Ramos (cell line): ENCODE measurements around the gene KIFBP.
"Not testable (repeated sequence)": the region's sequence is repeated elsewhere in the genome, so short reads cannot be mapped to it uniquely, and the experiment has no call there.

Experiments used
- in situ Hi-C: fragments of 300-500 bp; cut with MboI; formaldehyde crosslinking; loops from one replicate; pipeline ENCODE4 v1.14.3; 2022; ENCODE audit warnings: low sequenced_read_pairs; ENCODE audit not compliant: unreplicated experiment

KIFBP gene, protein sequence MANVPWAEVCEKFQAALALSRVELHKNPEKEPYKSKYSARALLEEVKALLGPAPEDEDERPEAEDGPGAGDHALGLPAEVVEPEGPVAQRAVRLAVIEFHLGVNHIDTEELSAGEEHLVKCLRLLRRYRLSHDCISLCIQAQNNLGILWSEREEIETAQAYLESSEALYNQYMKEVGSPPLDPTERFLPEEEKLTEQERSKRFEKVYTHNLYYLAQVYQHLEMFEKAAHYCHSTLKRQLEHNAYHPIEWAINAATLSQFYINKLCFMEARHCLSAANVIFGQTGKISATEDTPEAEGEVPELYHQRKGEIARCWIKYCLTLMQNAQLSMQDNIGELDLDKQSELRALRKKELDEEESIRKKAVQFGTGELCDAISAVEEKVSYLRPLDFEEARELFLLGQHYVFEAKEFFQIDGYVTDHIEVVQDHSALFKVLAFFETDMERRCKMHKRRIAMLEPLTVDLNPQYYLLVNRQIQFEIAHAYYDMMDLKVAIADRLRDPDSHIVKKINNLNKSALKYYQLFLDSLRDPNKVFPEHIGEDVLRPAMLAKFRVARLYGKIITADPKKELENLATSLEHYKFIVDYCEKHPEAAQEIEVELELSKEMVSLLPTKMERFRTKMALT

DNA sequence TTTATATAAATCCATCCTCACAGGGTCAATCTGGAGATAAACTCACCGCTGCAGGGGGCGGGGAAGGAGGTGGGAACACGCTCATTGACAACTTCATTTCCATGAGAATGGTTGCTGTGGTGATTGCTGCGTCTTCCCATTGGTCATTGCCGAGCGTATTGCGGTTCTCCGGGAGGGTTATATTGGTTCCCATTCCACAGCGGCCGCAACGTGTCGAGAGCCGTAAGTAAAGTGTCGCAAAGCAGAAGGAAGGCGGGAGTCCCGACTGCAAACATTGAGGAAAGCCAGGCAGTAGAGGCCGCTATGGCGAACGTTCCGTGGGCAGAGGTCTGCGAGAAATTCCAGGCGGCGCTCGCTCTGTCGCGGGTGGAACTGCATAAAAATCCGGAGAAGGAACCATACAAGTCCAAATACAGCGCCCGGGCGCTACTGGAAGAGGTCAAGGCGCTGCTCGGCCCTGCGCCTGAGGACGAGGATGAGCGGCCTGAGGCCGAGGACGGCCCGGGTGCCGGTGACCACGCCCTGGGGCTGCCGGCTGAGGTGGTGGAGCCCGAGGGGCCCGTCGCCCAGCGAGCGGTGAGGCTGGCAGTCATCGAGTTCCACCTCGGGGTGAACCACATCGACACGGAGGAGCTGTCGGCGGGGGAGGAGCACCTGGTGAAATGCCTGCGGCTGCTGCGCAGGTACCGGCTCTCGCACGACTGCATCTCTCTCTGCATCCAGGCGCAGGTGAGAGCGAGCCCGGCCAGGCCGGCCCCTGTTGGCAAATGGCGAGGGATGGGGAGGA lies at the start of gene KIFBP:
TSS of gene KIFBP (plus strand) at position 274 of the 787 bp plus-strand sequence. CDS start at position 304, 30 bp downstream.
- in situ Hi-C loops, result no loop called here

DNA sequence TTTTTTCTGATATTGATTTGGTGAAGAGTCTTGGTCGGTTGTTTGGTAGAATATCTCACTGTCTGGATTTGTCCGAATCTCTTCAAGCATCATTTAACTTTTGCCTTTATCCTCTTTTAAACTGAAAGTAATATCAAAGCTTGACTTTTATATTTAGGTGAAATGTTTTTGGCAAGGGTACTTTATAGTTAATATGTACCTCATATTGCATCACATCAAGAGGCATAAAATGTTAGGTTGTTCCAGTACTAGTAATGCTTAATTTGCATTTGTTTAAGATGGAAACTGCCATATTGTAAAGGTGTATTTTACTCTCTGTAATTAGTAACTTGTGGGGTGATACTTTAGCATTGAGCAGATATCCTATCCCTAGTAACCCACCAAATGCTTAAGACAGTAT lies 49.7 kb upstream of the KIFBP start:
- in situ Hi-C loops, result no loop called here

DNA sequence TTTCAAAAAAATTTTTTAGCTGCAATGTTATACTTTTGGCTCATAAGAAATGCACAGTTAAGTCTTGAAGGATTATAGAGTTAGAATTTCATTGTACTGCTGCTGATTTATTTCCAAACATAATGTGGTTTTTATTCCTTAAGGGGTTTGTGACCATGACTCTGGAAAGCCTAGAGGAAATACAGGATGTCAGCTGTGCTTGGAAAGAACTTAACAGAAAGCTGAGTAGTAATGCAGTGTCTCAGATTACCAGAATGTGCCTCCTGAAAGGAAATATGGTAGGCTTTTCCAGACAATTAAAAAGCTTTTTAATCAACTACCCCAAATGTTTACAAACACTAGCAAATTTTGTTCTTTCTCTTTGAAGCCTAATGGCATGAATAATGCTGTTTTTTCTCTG lies 47.7 kb upstream of the KIFBP start:
- in situ Hi-C loops, result not testable (repeated sequence)

DNA sequence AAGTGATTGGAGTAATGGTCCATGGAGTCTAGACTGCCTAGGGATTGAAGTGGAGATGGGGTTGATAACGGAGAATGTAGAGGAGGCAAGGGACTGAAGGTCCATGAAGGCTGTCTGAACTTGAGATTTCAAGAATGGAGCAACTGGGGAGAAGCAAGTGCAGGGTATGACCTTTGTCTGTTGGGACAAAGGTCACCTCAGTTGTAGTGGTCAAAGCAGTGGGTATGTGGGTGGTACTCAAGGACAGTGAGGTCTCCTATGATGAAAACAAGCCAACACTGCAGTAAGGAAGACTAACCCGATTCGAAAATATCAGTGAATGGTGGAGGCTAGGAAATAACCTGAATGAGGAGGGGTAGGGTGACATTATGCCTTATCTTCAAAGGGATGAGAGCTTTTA lies 38.0 kb upstream of the KIFBP start:
- in situ Hi-C loops, result no loop called here

DNA sequence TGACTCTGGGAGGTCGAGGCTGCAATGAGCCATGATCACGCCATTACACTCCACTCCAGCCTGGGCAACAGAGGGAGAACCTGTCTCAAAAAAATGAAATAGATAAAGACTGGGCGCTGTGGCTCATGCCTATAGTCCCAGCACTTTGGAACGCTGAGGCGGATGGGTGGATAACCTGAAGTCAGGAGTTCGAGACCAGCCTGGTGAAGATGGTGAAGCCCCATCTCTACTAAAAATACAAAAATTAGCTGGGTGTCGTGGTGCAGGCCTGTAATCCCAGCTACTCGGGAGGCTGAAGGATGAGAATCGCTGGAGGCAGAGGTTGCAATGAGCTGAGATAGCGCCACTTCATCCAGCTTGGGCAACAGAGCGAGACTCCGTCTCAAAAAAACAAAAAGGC lies 33.7 kb upstream of the KIFBP start:
- in situ Hi-C loops, result no loop called here

DNA sequence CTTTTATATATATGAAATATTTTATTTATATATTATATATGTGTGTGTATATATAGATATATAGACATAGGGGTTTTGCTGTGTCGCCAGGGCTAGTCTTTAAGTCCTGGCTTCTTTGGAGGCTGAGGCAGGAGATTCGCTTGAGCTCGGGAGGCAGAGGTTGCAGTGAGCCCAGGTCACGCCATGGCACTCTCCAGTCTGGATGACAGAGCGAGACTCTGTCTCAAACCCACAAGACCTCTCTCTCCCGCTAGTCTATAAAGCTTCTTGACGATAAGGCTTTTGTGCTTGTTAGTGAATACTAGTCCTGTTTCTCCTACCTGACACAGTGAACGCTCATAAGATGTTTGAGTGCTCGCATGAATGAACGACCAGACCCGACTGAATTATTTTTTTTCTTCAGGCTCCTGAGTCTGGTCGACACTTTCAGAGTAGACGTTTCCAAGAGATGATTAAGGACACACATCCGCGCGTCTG lies 33.2 kb upstream of the KIFBP start:
- in situ Hi-C loops, result no loop called here

DNA sequence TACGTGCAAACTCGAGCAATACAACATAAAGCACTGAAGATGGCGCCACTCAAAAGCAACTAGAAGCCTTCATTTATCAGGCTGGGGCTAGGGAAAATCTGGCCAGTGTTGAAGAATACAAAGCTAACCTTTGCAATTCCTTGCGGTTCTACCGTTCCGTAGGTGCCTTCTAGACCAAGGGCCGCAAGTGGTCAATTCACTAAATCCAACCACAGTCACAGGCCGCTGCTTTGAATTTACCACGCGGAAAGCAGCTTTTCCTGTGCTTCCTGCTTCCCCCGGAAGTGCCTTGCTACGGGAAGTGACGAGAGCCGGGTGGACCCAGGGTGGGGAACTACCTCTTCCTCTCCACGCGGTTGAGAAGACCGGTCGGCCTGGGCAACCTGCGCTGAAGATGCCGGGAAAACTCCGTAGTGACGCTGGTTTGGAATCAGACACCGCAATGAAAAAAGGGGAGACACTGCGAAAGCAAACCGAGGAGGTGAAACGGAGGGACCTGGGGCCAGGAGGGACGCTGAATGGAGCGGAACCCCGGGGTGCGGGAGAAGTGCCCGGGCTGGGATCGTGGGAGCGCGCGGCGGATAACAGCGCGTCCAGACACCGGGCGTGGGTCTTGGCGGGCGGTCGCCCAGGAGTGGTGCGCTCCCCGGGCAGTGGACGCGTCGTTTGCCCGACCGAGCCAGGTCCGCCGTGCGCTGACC lies 32.6 kb upstream of the KIFBP start, which contains the start of gene DDX21:
TSS of gene DDX21 (plus strand) at position 339 of the 701 bp plus-strand sequence. CDS start at position 395, 56 bp downstream.
- in situ Hi-C loops, result no loop called here

DNA sequence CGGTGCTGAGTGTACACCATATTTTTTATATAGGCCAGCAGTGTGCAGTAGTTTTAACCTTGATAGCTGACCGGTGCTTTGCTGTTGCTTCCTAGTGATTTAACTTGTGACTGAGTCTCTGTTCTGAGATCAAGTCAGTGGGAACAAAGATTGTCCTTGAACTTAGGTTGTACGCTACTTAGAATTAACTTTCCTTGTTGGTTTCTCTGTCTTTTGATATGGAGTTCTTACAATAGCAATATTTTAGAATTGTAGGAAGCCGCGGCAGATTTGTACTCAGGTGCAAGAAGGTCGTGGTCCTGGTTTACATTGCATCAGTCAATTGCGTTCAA lies 31.4 kb upstream of the KIFBP start:
- in situ Hi-C loops, result no loop called here

DNA sequence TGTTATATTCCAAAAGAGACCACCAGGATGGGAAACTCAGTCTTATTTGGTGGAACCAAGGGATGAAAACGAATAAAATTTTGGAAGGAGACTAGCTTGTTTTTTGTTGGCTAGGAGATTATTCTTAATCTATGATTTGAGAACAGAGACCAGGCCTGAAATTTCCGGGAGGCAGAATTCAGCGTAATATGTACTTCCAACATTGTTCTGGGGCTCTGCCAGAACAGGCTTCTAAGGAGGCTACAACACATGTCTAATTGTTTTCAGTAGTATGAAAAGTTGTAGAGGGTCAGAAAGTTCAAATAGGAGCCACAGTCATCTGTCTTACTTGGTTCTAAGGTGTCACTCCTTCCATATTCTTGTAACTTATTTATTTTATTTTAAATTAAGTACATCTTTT lies 30.9 kb upstream of the KIFBP start:
- in situ Hi-C loops, result no loop called here

DNA sequence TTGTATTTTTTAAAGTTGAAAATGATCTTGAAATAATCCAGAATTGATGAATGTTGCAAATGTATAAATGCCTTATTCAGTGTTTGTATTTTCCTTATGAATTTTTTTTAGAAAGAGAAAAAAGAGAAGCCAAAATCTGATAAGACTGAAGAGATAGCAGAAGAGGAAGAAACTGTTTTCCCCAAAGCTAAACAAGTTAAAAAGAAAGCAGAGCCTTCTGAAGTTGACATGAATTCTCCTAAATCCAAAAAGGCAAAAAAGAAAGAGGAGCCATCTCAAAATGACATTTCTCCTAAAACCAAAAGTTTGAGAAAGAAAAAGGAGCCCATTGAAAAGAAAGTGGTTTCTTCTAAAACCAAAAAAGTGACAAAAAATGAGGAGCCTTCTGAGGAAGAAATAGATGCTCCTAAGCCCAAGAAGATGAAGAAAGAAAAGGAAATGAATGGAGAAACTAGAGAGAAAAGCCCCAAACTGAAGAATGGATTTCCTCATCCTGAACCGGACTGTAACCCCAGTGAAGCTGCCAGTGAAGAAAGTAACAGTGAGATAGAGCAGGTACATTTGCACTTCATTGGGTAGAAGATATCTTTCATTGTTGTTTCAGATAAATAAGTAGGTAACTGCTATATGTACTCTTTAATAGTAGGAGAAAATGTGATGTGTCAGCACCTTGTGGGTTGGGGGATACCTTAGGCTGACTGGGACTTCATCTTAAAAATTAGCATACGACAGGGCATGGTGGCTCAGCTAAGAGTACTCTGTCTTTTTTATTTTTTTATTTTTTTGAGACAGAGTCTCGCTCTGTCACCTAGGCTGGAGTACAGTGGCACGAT lies 28.7 kb upstream of the KIFBP start:
- in situ Hi-C loops, result loop anchor here (10.0 kb wide), 1 partner anchor 195 kb away; no protein-coding TSS in a partner anchor

DNA sequence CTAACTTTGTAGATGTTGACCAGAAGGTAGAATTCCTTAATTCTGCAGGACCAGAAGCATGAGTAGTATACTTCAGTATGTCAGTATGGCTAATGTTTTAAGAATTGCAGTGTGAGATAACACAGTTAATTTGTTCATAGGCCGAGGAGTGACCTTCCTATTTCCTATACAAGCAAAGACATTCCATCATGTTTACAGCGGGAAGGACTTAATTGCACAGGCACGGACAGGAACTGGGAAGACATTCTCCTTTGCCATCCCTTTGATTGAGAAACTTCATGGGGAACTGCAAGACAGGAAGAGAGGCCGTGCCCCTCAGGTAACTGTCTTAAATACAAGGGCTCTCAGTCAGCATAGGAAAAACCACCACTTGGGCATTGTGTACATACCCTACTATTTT lies 25.5 kb upstream of the KIFBP start:
- in situ Hi-C loops, result loop anchor here (10.0 kb wide), 1 partner anchor 198 kb away; no protein-coding TSS in a partner anchor

DNA sequence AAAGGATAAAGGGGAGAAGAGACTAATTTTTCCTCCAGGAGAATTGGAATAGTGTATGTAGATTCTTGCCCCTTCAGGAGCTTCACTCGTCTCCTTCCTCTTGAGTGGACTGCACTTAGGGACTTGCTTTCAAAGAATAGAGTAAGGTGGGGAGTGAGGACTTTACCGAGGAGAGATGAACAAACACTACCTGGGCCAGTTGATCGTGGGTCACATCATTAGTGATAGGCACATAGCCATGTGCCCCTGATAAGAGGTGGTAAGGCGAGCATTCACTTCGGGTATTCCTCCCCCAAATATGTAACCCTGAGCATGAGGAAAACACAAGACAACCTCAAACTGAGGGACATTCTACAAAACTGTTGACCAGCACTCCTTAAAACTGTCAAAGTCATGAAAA lies 14.6 kb upstream of the KIFBP start:
- in situ Hi-C loops, result no loop called here

DNA sequence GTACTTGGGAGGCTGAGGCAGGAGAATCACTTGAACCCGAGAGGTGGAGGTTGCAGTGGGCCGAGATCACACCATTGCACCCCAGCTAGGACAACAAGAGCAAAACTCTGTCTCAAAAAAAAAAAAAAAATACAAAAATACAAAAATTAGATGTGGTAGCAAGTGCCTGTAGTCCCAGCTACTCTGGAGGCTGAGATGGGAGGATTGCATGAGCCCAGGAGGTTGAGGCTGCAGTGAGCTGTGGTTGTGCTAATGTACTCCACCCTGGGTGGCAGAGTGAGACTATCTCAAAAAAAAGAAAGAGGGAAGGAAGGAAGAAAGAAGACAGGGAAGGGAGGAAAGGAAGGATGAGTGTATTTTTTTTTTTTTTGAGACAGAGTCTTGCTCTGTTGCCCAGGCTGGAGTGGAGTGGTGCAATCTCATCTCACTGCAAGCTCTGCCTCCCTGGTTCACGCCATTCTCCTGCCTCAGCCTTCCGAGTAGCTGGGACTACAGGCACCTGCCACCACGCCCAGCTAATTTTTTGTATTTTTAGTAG lies 12.6 kb upstream of the KIFBP start:
- in situ Hi-C loops, result not testable (repeated sequence)

DNA sequence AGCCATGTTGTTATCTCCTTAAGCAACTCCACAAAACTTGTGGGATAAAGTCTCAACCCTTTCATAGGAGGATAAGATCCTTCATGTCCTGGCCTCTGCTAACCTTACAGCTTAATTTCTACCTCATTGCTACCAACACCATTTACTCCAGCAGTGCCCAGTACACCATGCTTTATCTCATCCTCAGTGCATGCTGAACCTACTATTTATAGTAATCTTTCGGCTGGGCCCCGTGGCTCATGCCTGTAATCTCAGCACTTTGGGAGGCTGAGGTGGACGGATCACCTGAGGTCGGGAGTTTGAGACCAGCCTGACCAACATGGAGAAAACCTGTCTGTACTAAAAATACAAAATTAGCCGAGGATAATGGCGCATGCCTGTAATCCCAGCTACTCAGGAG lies 8.9 kb upstream of the KIFBP start:
- in situ Hi-C loops, result not testable (repeated sequence)

DNA sequence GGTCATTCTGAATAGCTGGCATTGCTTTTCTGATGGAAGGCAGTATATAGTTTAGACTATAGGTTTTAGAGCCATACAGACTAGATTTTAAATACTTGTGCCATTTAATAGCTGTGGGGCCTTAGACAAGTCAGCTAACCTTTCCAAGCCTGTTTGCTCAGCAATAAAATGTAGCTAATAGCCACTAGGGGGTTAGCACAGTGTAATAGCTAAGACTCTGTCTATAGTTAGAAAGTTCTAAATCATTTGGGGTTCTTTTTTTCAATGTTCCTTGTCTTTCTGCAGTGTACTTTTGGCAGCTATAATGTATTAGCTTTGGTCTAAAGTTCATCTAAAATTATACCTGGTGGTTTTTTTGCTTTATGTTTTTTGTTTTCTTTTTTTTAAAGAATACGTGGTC lies 7.5 kb upstream of the KIFBP start:
- in situ Hi-C loops, result no loop called here

DNA sequence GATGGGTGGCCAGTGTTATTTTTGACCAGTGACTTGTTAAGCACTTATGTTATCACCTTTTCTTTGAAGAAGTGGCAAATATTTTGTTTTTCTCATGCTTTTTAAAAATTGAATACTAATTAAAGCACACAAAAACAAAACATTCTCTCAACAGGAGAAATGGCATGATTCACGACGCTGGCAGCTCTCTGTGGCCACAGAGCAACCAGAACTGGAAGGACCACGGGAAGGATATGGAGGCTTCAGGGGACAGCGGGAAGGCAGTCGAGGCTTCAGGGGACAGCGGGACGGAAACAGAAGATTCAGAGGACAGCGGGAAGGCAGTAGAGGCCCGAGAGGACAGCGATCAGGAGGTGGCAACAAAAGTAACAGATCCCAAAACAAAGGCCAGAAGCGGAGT lies 6.2 kb upstream of the KIFBP start:
- in situ Hi-C loops, result no loop called here

DNA sequence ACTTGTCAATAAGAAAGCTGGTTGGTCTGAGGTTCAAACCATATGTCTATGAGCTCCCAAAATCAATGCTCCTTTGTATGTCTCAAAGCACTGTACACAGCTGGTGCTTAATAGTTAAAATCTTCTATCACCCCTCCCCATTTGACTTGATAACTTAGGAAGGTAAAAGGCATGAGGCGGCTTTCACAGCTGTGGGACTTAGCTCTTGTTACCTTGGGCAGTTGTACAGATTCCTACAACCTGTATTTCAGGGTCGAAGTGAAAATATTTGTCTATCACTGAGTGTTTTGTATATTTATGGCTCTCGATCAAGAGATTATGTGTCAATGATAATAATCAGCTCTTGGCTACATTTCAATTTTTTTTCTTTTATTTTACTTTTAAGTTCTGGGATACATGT lies 992 bp upstream of the KIFBP start:
- in situ Hi-C loops, result no loop called here

DNA sequence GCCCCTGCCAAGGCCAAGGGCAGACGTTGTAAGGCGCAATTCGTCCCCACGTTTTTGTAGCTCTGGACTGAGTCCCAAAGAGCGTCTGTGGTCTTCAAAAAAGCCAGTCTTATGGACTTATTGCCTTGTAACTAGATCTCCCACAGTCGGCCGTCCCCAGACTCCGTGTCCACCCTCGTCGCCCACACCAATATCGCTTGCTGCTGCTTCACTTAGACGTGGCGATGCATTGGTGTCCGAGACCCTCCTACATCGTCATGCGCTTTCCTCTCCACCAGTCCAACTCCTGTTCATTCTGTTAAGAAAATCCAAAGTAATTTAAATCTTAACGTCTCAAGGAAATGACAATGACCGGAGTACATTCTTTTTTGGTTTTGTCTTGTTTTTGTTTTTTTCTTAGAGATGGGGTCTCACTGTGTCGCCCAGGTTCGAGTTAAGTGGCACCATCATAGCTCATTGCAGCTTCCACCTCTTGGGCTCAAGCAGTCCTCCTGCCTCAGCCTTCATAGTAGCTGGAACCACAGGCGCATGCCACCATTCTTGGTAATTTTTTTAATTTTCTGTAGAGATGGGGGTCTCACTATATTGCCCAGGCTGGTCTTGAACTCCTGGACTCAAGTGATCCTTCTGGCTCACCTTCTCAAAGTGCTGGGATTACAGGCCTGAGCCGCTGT lies 851 bp downstream of the KIFBP start:
- in situ Hi-C loops, result no loop called here
